HG02870 (cell line): ENCODE results near the gene ZNF574.

Experiments used
- ATAC-seq: cut with Tn5 transposase; IDR thresholded peaks from one replicate; pipeline ENCODE4 v1.9.1; 2021; ENCODE audit warnings: mild to moderate bottlenecking, moderate library complexity; ENCODE audit not compliant: unreplicated experiment

ZNF574 gene

DNA sequence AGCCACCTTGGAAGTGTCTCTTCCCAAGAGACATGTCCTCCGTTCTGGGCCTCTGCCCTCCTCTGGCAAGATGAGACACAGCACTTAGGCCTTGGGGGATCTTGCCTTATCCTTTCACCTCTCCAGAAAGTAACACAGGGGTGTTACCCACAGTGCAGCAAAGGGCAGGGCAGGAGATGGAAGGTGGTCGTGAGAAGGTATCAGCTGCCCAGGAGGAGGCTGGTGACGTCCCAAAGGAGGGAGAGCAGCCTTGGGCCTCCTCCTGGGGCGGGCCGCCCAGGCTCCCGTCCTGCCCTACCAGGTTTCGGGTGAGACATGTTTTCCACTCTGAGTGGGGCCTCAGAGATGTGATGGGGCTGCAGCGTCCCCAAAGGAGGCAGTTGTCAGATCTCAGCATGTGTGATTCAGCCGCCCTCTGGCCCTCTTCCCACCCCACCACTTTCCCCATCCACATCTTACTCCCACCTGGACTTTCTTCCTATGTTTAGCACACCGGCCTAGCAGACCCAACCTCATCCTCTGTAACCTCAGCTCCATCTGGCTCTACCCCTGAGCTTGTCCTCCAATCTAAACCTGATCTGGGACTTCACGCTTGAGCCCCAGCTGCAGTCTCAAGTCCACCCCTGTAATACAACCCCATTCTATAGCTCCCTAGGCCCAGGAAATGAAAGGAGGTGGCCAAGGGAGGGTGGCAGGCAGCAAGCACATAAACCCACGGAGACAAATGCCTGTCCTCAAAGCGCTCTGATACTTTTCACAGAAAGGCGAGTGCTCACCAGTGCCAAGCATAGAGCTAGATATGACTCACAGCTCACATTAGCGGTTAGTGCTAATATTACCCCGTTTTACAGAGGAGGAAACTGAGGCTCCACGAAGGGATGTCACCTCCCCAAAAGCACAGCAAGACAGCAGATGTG, 47.0 kb downstream of the ZNF574 start:
- peak; percentile 33 for ATAC-seq

DNA sequence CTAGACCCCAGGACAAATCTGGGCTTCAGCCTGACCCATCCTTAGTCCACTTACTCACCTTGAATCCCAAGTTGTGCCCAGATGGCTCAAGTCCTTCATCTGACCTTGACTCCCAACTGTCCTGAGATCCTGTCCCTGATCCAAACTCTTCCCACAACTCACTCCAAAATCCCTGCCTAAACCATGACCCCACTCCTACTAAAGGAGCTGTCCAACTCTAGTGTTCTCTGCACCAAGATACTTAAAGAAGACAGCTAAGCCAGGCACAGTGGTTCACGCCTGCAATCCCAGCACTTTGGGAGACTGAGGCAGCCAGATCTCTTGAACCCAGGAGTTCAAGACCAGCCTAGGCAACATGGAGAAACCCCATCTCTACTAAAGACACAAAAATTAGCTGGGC, 47.8 kb downstream of the ZNF574 start:
- ATAC-seq = no peak

DNA sequence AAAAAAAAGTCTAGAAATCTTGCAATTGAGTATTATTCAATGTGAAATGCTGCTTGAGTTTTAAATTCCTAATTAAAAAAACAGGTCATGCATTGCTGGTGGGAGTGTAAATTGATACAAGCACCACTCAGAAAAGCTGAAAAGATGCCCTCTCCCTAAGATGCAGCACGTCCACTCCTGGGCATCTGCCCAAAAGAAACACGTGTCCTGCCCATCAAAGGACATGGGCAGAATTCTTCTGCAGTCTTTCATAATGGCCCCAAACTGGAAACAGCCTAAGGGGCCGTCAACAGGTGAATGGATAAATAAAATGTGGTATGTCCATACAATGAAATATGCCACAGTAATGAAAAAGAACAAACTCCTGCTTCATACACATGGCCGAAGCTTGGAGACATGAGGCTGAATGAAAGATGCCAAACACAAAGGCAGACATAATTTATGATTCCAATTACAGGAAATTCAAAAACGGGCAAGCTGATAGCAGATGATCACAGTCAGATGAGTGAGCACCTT, 48.5 kb downstream of the ZNF574 start:
- ATAC-seq = no peak

DNA sequence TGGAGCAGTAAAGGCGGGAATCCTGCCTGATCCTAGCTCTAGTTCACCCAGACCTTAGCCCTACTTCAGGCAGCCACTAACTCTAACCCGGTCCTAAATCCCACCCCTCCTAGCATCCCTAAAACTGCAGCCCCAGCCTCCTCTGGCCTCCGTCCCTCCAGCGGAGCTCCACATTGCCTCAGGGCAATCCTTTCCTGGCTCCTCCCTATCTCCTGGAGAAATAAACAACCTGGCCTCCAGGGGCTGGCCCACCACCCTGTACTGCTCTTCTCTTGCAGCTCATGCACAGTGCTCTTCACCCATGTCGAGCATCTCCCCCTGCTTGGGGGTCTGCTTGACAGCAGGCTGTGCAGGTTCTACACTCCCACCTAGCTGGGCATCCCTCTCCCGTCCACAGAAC, 49.6 kb downstream of the ZNF574 start:
- ATAC-seq = no peak

DNA sequence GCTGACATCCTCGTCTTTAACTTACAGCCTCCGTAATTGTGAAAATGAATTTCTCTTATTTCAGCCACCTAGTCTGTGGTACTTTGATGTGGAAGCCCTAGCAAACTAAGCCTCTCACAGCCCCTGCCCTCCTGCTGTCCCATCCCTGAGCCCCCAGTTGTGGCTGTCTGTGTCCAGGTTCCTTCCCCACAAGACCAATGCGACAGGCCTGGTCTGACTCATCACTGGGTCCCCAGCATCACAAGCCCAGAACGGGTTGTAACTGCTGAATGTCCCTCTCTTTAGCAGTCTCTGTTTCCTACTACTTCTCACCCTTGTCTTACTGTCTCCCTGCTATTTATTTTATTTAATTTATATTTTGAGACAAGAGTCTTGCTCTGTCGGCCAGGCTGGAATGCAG, 50.6 kb downstream of the ZNF574 start:
- ATAC-seq = no peak

DNA sequence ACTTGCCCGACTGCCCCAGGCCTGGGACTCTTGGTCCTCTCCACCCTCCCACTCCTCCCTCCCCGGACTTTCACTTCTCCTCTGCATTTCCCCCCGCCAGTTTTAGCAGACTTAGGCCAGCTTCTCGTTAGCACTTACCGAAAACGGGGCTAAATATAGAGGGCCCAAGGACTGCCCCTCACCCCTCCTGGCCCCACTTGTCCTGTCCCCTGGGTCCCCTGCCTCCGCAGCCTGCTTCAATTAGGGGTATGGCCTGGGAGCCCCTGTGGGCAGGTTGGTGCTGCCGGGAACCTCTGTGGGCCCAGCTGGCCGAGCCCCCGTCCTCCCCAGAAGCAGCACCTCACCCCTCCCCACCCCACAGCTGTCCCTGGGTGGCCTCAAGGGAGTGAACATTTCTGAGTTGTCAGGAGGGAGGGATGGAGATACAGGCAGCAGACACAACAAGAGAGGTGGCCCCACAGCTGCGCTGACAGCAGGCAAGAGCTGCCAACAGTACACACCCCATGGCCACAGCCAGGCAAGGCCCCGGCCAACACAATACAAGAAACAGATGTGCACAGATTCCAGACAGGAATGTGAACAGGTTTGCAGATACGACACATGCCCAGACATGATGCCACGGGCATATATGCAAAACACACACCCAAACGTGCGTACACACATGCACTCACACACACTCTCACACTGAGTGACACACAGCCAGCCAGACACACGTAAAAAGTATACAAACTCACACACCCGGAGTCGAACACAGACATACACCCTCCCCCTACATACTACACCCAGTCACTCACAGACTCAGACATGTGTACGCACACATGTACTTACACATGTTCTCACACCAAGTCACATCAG, 53.7 kb downstream of the ZNF574 start:
- ATAC-seq = peak; percentile 40

DNA sequence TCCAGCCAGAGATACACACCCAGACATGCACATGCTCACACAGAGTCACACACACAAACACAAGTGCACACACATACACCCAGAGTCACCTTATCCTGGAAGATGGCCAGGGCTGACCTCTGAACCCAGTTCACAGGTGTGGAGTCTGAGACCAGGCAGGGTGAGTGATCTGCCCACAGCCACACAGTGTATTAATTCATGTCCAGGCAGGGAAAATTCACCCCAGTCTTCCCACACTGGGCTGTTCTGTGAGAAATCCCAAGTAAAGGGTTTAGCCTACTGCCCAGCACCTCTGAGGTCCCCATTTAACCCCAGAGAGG, 54.2 kb downstream of the ZNF574 start:
- no peak for ATAC-seq
